ENCODE data around the gene EN1.

EN1 gene

DNA sequence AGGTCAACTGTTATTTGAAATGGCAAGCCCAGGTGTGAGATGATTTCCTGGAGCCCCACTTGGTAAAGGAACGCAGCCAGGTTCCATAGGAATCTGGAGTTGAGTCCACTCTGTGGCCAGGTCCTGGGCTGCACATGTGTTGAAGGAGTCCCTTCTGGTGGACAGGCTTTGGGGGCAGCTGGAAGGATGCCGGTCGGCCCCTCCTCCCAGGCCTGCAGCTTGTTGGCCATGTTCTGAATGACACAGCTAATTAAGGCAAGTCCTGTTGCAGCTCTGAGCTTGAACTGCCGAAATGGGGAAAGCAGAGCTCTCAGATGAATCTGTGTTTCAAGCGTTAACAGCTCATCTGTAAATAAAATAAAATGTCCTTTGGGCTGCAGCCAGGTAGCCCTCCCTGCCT, 23.8 kb downstream of the EN1 start:
- H3K79me2 ChIP-seq (ENCODE audit: control insufficient read depth, insufficient read depth, low read length) = no peaks in the 10 kb centered on the region
- H3K18ac ChIP-seq (ENCODE audit: low read length) = no peak overlapping the region
- no peak overlapping the region for H4K8ac ChIP-seq (ENCODE audit: low read depth, low read length)
- no peak overlapping the region for H2AK5ac ChIP-seq (ENCODE audit: low read length)
- no peak overlapping the region for H4K5ac ChIP-seq (ENCODE audit: low read length)
- H3K36me3 ChIP-seq (ENCODE audit: control insufficient read depth, insufficient read depth, low read length) = no peaks in the 10 kb centered on the region
- no peak overlapping the region for H3K4me2 ChIP-seq (ENCODE audit: low read length)
- no peak for DNase-seq
- WGBS (ENCODE audit: extremely low coverage, insufficient coverage, low lambda C conversion rate) = no CpG with 5 or more reads among the region's 5 CpGs
- H2BK15ac ChIP-seq (replicated peaks; ENCODE audit: low read depth) = no peak overlapping the region
- H3K27ac ChIP-seq (ENCODE audit: low read depth, low read length) = no peak overlapping the region
- H3K79me1 ChIP-seq (ENCODE audit: low read length) = no peaks in the 10 kb centered on the region
- no peak overlapping the region for H3K4ac ChIP-seq (ENCODE audit: low read depth, low read length)
- no peak overlapping the region for H3K4me3 ChIP-seq (ENCODE audit: low read length)
- no peak overlapping the region for H3K9ac ChIP-seq (ENCODE audit: low read length)
- H2BK120ac ChIP-seq (ENCODE audit: low read depth, low read length) = no peak overlapping the region
- H2BK5ac ChIP-seq (ENCODE audit: low read length) = no peak overlapping the region
- no peaks in the 10 kb centered on the region for H3K27me3 ChIP-seq (ENCODE audit: insufficient read depth, low read length, poor library complexity)
- no peak overlapping the region for H3K56ac ChIP-seq (ENCODE audit: low read length)
- no peaks in the 10 kb centered on the region for H3K4me1 ChIP-seq (ENCODE audit: control insufficient read depth, low read depth, low read length)
- no peak overlapping the region for H3K23ac ChIP-seq (ENCODE audit: low read length)

GRCh38 chr2:118822572-118822971, 24.9 kb downstream of the EN1 start:
- Histone ChIP-seq H3K56ac (ENCODE audit: low read length) (no peak overlapping the region), H3K36me3 (ENCODE audit: control insufficient read depth, insufficient read depth, low read length) (no peaks in the 10 kb centered on the region), H3K4ac (ENCODE audit: low read depth, low read length) (no peak overlapping the region), H3K4me2 (ENCODE audit: low read length) (no peak overlapping the region), H3K79me2 (ENCODE audit: control insufficient read depth, insufficient read depth, low read length) (no peaks in the 10 kb centered on the region), H3K4me3 (ENCODE audit: low read length) (no peak overlapping the region), H3K9ac (ENCODE audit: low read length) (no peak overlapping the region), H3K27ac (ENCODE audit: low read depth, low read length) (no peak overlapping the region), H3K23ac (ENCODE audit: low read length) (no peak overlapping the region), H2BK5ac (ENCODE audit: low read length) (no peak overlapping the region), H3K79me1 (ENCODE audit: low read length) (no peaks in the 10 kb centered on the region), H4K8ac (ENCODE audit: low read depth, low read length) (no peak overlapping the region), H3K27me3 (ENCODE audit: insufficient read depth, low read length, poor library complexity) (no peaks in the 10 kb centered on the region), H2BK120ac (ENCODE audit: low read depth, low read length) (no peak overlapping the region), H4K5ac (ENCODE audit: low read length) (no peak overlapping the region), H2AK5ac (ENCODE audit: low read length) (no peak overlapping the region), H2BK15ac (replicated peaks; ENCODE audit: low read depth) (no peak overlapping the region), H3K18ac (ENCODE audit: low read length) (no peak overlapping the region), H3K4me1 (ENCODE audit: control insufficient read depth, low read depth, low read length) (no peaks in the 10 kb centered on the region)
- WGBS (ENCODE audit: extremely low coverage, insufficient coverage, low lambda C conversion rate) = no CpG with 5 or more reads among the region's 1 CpG
- DNase-seq = no peak

- Histone ChIP-seq H2BK5ac (ENCODE audit: low read length) (no peak overlapping the region), H3K4me1 (ENCODE audit: control insufficient read depth, low read depth, low read length) (no peaks in the 10 kb centered on the region), H3K9ac (ENCODE audit: low read length) (no peak overlapping the region), H4K8ac (ENCODE audit: low read depth, low read length) (no peak overlapping the region), H2AK5ac (ENCODE audit: low read length) (no peak overlapping the region), H3K23ac (ENCODE audit: low read length) (no peak overlapping the region), H3K36me3 (ENCODE audit: control insufficient read depth, insufficient read depth, low read length) (no peaks in the 10 kb centered on the region), H3K79me1 (ENCODE audit: low read length) (no peaks in the 10 kb centered on the region), H2BK15ac (replicated peaks; ENCODE audit: low read depth) (no peak overlapping the region), H3K27me3 (ENCODE audit: insufficient read depth, low read length, poor library complexity) (no peaks in the 10 kb centered on the region), H3K4me3 (ENCODE audit: low read length) (no peak overlapping the region), H3K56ac (ENCODE audit: low read length) (no peak overlapping the region), H3K4me2 (ENCODE audit: low read length) (no peak overlapping the region), H3K18ac (ENCODE audit: low read length) (no peak overlapping the region), H2BK120ac (ENCODE audit: low read depth, low read length) (no peak overlapping the region), H3K4ac (ENCODE audit: low read depth, low read length) (no peak overlapping the region), H3K27ac (ENCODE audit: low read depth, low read length) (no peak overlapping the region), H3K79me2 (ENCODE audit: control insufficient read depth, insufficient read depth, low read length) (no peaks in the 10 kb centered on the region), H4K5ac (ENCODE audit: low read length) (no peak overlapping the region)
- no CpG with 5 or more reads among the region's 5 CpGs for WGBS (ENCODE audit: extremely low coverage, insufficient coverage, low lambda C conversion rate)
- DNase-seq = no peak
These were observed 25.4 kb downstream of the EN1 start for GRCh38 chr2:118822015-118822414.

DNA sequence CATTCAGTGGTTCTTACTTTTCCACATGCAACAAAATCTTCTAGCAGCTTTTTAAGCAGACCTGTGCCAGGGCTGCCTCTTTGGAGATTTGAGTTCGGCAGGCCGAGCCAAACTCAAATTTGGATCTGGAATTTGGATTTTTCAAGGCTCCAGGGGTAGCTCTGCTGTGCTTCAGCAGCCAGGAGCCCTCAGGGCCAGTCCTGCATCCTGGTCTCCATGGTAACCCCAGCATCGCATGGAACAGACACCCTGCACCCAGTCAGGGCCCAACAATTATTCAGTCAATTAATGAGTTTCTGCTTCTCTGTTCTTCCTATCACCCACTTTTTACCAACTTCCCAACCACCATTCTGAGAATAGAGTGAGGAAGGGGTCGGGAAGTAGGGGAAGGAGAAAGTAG, 30.0 kb downstream of the EN1 start:
- no peak for DNase-seq
- no peak overlapping the region for H3K4me3 ChIP-seq (ENCODE audit: low read length)
- no peaks in the 10 kb centered on the region for H3K79me1 ChIP-seq (ENCODE audit: low read length)
- peaks cover 2% of the 10 kb centered on the region for H3K4me1 ChIP-seq (ENCODE audit: control insufficient read depth, low read depth, low read length)
- no peaks in the 10 kb centered on the region for H3K27me3 ChIP-seq (ENCODE audit: insufficient read depth, low read length, poor library complexity)
- no peak overlapping the region for H2BK15ac ChIP-seq (replicated peaks; ENCODE audit: low read depth)
- no peak overlapping the region for H3K9ac ChIP-seq (ENCODE audit: low read length)
- no peak overlapping the region for H2BK5ac ChIP-seq (ENCODE audit: low read length)
- H2BK120ac ChIP-seq (ENCODE audit: low read depth, low read length) = no peak overlapping the region
- H3K56ac ChIP-seq (ENCODE audit: low read length) = no peak overlapping the region
- H3K23ac ChIP-seq (ENCODE audit: low read length) = no peak overlapping the region
- no peak overlapping the region for H3K4ac ChIP-seq (ENCODE audit: low read depth, low read length)
- H3K36me3 ChIP-seq (ENCODE audit: control insufficient read depth, insufficient read depth, low read length) = no peaks in the 10 kb centered on the region
- no peak overlapping the region for H4K5ac ChIP-seq (ENCODE audit: low read length)
- H4K8ac ChIP-seq (ENCODE audit: low read depth, low read length) = no peak overlapping the region
- no peak overlapping the region for H3K4me2 ChIP-seq (ENCODE audit: low read length)
- H2AK5ac ChIP-seq (ENCODE audit: low read length) = no peak overlapping the region
- no CpG with 5 or more reads among the region's 4 CpGs for WGBS (ENCODE audit: extremely low coverage, insufficient coverage, low lambda C conversion rate)
- no peak overlapping the region for H3K27ac ChIP-seq (ENCODE audit: low read depth, low read length)
- H3K79me2 ChIP-seq (ENCODE audit: control insufficient read depth, insufficient read depth, low read length) = no peaks in the 10 kb centered on the region
- no peak overlapping the region for H3K18ac ChIP-seq (ENCODE audit: low read length)

GRCh38 chr2:118816669-118817068, 30.8 kb downstream of the EN1 start:
- peaks cover 2% of the 10 kb centered on the region for H3K4me1 ChIP-seq (ENCODE audit: control insufficient read depth, low read depth, low read length)
- no peak overlapping the region for H3K4ac ChIP-seq (ENCODE audit: low read depth, low read length)
- H2BK5ac ChIP-seq (ENCODE audit: low read length) = no peak overlapping the region
- H3K4me2 ChIP-seq (ENCODE audit: low read length) = no peak overlapping the region
- no peaks in the 10 kb centered on the region for H3K27me3 ChIP-seq (ENCODE audit: insufficient read depth, low read length, poor library complexity)
- H3K79me2 ChIP-seq (ENCODE audit: control insufficient read depth, insufficient read depth, low read length) = no peaks in the 10 kb centered on the region
- H2AK5ac ChIP-seq (ENCODE audit: low read length) = no peak overlapping the region
- H4K5ac ChIP-seq (ENCODE audit: low read length) = no peak overlapping the region
- no peak for DNase-seq
- no peaks in the 10 kb centered on the region for H3K79me1 ChIP-seq (ENCODE audit: low read length)
- H3K18ac ChIP-seq (ENCODE audit: low read length) = no peak overlapping the region
- H2BK120ac ChIP-seq (ENCODE audit: low read depth, low read length) = no peak overlapping the region
- no peak overlapping the region for H2BK15ac ChIP-seq (replicated peaks; ENCODE audit: low read depth)
- no peak overlapping the region for H3K27ac ChIP-seq (ENCODE audit: low read depth, low read length)
- WGBS (ENCODE audit: extremely low coverage, insufficient coverage, low lambda C conversion rate) = no CpG with 5 or more reads among the region's 4 CpGs
- H4K8ac ChIP-seq (ENCODE audit: low read depth, low read length) = no peak overlapping the region
- no peak overlapping the region for H3K23ac ChIP-seq (ENCODE audit: low read length)
- H3K4me3 ChIP-seq (ENCODE audit: low read length) = no peak overlapping the region
- H3K56ac ChIP-seq (ENCODE audit: low read length) = no peak overlapping the region
- H3K9ac ChIP-seq (ENCODE audit: low read length) = no peak overlapping the region
- no peaks in the 10 kb centered on the region for H3K36me3 ChIP-seq (ENCODE audit: control insufficient read depth, insufficient read depth, low read length)

DNA sequence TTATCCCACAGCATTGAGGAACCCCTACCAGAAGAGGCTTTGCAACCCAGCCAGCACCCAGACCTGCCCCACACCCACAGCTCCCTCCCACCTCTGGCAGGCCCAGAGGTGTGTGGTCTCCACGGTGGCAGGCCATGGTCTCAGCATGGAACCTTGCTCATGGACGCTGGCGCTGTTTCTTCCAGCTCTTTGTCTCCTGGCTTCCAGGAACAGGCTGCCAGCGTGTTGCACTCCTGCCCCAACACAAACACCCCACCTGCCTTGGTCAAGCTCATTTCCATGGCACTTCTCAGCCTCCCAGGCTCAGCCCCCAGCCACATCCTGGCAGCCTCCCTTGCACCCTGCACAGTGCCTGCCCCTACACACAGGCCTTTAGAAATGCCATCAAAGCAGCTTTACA, 31.7 kb downstream of the EN1 start:
- H3K23ac ChIP-seq (ENCODE audit: low read length) = no peak overlapping the region
- no peak overlapping the region for H4K5ac ChIP-seq (ENCODE audit: low read length)
- no peak overlapping the region for H4K8ac ChIP-seq (ENCODE audit: low read depth, low read length)
- H3K27ac ChIP-seq (ENCODE audit: low read depth, low read length) = no peak overlapping the region
- H3K27me3 ChIP-seq (ENCODE audit: insufficient read depth, low read length, poor library complexity) = no peaks in the 10 kb centered on the region
- no peak for DNase-seq
- peaks cover 2% of the 10 kb centered on the region for H3K4me1 ChIP-seq (ENCODE audit: control insufficient read depth, low read depth, low read length)
- no peak overlapping the region for H2BK120ac ChIP-seq (ENCODE audit: low read depth, low read length)
- no peak overlapping the region for H2AK5ac ChIP-seq (ENCODE audit: low read length)
- no peak overlapping the region for H3K18ac ChIP-seq (ENCODE audit: low read length)
- no peak overlapping the region for H3K4me3 ChIP-seq (ENCODE audit: low read length)
- no CpG with 5 or more reads among the region's 4 CpGs for WGBS (ENCODE audit: extremely low coverage, insufficient coverage, low lambda C conversion rate)
- H2BK5ac ChIP-seq (ENCODE audit: low read length) = no peak overlapping the region
- no peak overlapping the region for H3K9ac ChIP-seq (ENCODE audit: low read length)
- H3K4me2 ChIP-seq (ENCODE audit: low read length) = no peak overlapping the region
- H3K79me1 ChIP-seq (ENCODE audit: low read length) = no peaks in the 10 kb centered on the region
- H3K36me3 ChIP-seq (ENCODE audit: control insufficient read depth, insufficient read depth, low read length) = no peaks in the 10 kb centered on the region
- no peak overlapping the region for H2BK15ac ChIP-seq (replicated peaks; ENCODE audit: low read depth)
- H3K79me2 ChIP-seq (ENCODE audit: control insufficient read depth, insufficient read depth, low read length) = no peaks in the 10 kb centered on the region
- no peak overlapping the region for H3K56ac ChIP-seq (ENCODE audit: low read length)
- H3K4ac ChIP-seq (ENCODE audit: low read depth, low read length) = no peak overlapping the region
